SKM-1 (cell line): ENCODE data around the gene DNHD1.

ENCODE experiments used
- DNase-seq: peaks from one replicate; lab custom pipeline; 2025; ENCODE audit not compliant: unreplicated experiment; lab: John Stamatoyannopoulos, UW

The DNHD1 gene

GRCh38 chr11:6611092-6611962, 114.2 kb downstream of the DNHD1 start:
- DNase-seq = no peak

GRCh38 chr11:6611963-6612212, 114.8 kb downstream of the DNHD1 start:
- DNase-seq = no peak

- DNase-seq = peak; percentile 87
Observed at GRCh38 chr11:6612213-6613041, 115.3 kb downstream of the DNHD1 start, which contains the start of gene TAF10. TSS of gene TAF10 (minus strand) at chr11:6612216. CDS start at chr11:6612189, 27 bp downstream.

- DNase-seq = no peak
Observed at GRCh38 chr11:6613496-6613895, 116.4 kb downstream of the DNHD1 start.

- DNase-seq = no peak
Observed at GRCh38 chr11:6614446-6614845, 117.4 kb downstream of the DNHD1 start.

GRCh38 chr11:6615046-6615445, 118.0 kb downstream of the DNHD1 start:
- no peak for DNase-seq

GRCh38 chr11:6615882-6616585, 119.0 kb downstream of the DNHD1 start:
- DNase-seq = no peak

- no peak for DNase-seq
Observed at GRCh38 chr11:6616596-6617250, 119.6 kb downstream of the DNHD1 start.

GRCh38 chr11:6617315-6617781, 120.3 kb downstream of the DNHD1 start:
- no peak for DNase-seq

- DNase-seq = no peak
Observed at GRCh38 chr11:6618117-6619003, 121.3 kb downstream of the DNHD1 start.

- peak; percentile 85 for DNase-seq
Observed at GRCh38 chr11:6619004-6619745, 122.1 kb downstream of the DNHD1 start, which contains the start of gene TPP1. TSS of gene TPP1 (minus strand) at chr11:6619422. CDS start at chr11:6619400, 22 bp downstream.

- no peak for DNase-seq
Observed at GRCh38 chr11:6620636-6621035, 123.6 kb downstream of the DNHD1 start.
